ENCODE results near the gene XDH. TPM values are rescaled to one million over a fixed set of nuclear protein-coding genes. Genes with fewer than 3 reads are reported as not detected.

Gene XDH
- total and polyA plus RNA-seq, 9 of the 15 experiments (the other 6 are each of a cell fraction or from before 2014, with no cell fraction given): 0.04 to 0.06 TPM; not detected in 7

DNA sequence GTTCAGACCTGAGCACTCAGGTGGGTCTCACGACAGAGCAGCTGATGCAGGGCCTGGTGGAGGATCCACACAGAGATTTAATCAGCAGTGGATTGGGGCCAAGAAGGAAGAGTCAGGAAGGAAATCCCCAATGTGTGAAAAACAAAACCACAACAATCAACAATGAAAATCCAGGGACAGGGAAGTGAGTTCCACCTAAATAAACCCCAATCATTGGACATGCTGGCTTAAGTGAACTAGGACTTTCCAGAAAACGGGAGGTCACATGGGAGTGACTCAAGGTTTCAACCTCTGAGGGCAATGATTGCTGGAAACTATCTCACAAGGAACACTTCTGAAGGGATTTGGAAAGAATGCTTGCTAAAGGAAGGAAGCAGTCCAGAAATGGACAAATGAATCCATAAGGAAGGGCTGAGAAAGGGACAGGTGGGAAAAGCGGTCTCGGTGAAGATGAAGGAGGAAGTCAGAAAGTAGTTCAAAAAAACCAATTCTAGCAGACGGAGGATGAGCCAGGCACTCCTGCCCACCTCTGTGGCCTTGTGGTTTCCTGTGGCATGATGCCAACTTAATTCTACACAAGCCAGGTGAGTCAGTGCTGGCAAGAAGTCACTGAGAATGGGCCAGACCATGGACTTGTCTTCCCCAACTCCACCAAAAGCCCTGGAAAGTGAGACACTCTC lies 15.4 kb upstream of the XDH start:
- 2% methylated on average over 5 of the region's 5 CpGs for WGBS (ENCODE audit: insufficient coverage, low coverage, missing lambda C conversion rate)
- peaks cover 0 to 4% of the 10 kb centered on the region in 2 experiments; a peak in 1 of 5 replicates for H3K27me3 ChIP-seq (ENCODE audit: control insufficient read depth in 2 of 2, insufficient read depth in 2 of 2, low read length in 2 of 2)
- H3K9me1 ChIP-seq (ENCODE audit: control insufficient read depth, insufficient read depth, low read length): no peaks in the 10 kb centered on the region
- H3K36me3 ChIP-seq (ENCODE audit: control insufficient read depth, insufficient read depth, low read length): no peaks in the 10 kb centered on the region
- no peak overlapping the region for H3K4me3 ChIP-seq
- no peaks in the 10 kb centered on the region for H3K9me3 ChIP-seq (replicated peaks; ENCODE audit: control insufficient read depth, insufficient read depth, low read depth, low read length)
- no peak overlapping the region for H3K9ac ChIP-seq (ENCODE audit: insufficient read depth in 1 of 2, low read depth in 2 of 2, low read length in 2 of 2)
- ATAC-seq: no peak
- intact Hi-C loops (cut with micrococcal nuclease) (no loop called here), in situ Hi-C loops (cut with MboI) (no loop called here)
- ChIA-PET CTCF (ENCODE audit: low intra/inter-chr PET ratio) (no interaction called here), POLR2A (no interaction called here)
- H2AFZ ChIP-seq (ENCODE audit: low read depth, low read length): no peak overlapping the region
- no peak overlapping the region for H3K27ac ChIP-seq (ENCODE audit: extremely low read depth, low read depth, low read length)
- H3K4me1 ChIP-seq (replicated peaks in 1 of 2; ENCODE audit: control insufficient read depth in 2 of 2, insufficient read depth in 2 of 2, low read length in 2 of 2): no peaks in the 10 kb centered on the region
- no peak for FAIRE-seq
- no peaks in the 10 kb centered on the region for H4K20me1 ChIP-seq (replicated peaks; ENCODE audit: control insufficient read depth, insufficient read depth, low read length)
- BruUV-seq (replicated peaks): no TSS peak
- H3K4me2 ChIP-seq (ENCODE audit: insufficient read depth, low read length): no peak overlapping the region
- DNase-seq (ENCODE audit: extremely low read depth in 1 of 4, low spot score in 3 of 4): no peak
- TF ChIP-seq PYGO2 (tag; IDR thresholded peaks at IDR 0.05): no peak
- no peak for TF ChIP-seq ETS2 (tag; IDR thresholded peaks at IDR 0.05; ENCODE audit: borderline replicate concordance, poor library complexity, severe bottlenecking)
- no peak for TF ChIP-seq PCBP2 (IDR thresholded peaks at IDR 0.05; ENCODE audit: low read depth, low read length, poor library complexity, severe bottlenecking)
- TF ChIP-seq ILF3 (IDR thresholded peaks at IDR 0.05; ENCODE audit: borderline replicate concordance): no peak
- TF ChIP-seq ZZZ3 (IDR thresholded peaks at IDR 0.05): no peak
- no peak for TF ChIP-seq HDAC1 (IDR thresholded peaks at IDR 0.05)
- TF ChIP-seq NR3C1 (CRISPR knock-in tag; IDR thresholded peaks at IDR 0.05): no peak
- no peak for TF ChIP-seq ZBTB12 (CRISPR knock-in tag; IDR thresholded peaks at IDR 0.05)
- no peak for TF ChIP-seq CBX2 (IDR thresholded peaks at IDR 0.05; ENCODE audit: insufficient read depth, low read length, poor library complexity, severe bottlenecking)
- no peak for TF ChIP-seq MEF2D (tag; conservative IDR thresholded peaks at IDR 0.05; ENCODE audit: low read depth)
- TF ChIP-seq, protein P1, sequence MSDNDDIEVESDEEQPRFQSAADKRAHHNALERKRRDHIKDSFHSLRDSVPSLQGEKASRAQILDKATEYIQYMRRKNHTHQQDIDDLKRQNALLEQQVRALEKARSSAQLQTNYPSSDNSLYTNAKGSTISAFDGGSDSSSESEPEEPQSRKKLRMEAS (CRISPR knock-in tag; IDR thresholded peaks at IDR 0.05): no peak
- TF ChIP-seq, protein P2, sequence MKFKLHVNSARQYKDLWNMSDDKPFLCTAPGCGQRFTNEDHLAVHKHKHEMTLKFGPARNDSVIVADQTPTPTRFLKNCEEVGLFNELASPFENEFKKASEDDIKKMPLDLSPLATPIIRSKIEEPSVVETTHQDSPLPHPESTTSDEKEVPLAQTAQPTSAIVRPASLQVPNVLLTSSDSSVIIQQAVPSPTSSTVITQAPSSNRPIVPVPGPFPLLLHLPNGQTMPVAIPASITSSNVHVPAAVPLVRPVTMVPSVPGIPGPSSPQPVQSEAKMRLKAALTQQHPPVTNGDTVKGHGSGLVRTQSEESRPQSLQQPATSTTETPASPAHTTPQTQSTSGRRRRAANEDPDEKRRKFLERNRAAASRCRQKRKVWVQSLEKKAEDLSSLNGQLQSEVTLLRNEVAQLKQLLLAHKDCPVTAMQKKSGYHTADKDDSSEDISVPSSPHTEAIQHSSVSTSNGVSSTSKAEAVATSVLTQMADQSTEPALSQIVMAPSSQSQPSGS (CRISPR knock-in tag; IDR thresholded peaks at IDR 0.05): no peak
- no peaks in the 10 kb centered on the region for H3K79me2 ChIP-seq (ENCODE audit: control insufficient read depth, insufficient read depth, low read length)

Measured in K562 (cell line).